ENCODE measurements around the gene ATL2.

ATL2 gene

DNA sequence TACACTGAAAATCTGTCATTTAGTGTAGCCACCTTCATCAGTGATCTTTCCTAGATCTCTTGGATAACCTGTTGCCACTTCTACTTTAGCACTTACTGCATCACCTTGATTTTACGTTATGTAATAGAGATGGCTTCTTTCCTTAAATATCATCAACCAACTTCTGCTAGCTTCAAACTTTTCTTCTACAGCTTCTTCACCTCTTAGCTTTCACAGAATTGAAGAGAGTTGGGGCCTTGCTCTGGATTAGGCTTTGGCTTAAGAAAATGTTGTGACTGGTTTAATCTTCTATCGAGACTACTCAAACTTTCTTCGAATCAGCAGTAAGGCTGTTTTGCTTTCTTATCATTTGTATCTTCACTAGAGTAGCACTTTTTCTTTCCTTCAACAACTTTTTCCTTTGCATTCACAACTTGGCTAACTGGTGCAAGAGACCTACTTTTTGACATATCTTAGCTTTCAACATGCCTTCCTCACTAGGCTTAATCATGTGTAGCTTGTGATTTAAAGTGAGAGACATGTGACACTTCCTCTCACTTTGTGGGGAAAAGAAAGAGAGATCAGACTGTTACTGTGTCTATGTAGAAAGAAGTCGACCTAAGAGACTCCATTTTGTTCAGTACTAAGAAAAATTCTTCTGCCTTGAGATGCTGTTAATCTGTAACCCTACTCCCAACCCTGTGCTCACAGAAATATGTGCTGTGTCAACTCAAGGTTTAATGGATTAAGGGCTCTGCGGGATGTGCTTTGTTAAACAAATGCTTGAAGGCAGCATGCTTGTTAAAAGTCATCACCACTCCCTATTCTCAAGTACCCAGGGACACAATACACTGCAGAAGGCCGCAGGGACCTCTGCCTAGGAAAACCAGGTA is 99.6 kb downstream of the ATL2 start:
- Histone ChIP-seq H3K9ac (ENCODE audit: low read length) (no peak overlapping the region), H3K36me3 (ENCODE audit: insufficient read depth, low read length) (no peaks in the 10 kb centered on the region), H3K27me3 (ENCODE audit: insufficient read depth, low read length) (no peaks in the 10 kb centered on the region; the same call in 1 of the 2 replicates), H3K9me2 (ENCODE audit: low read depth, low read length) (no peaks in the 10 kb centered on the region), H3K4me3 (ENCODE audit: low read depth, low read length, poor library complexity, severe bottlenecking) (no peak overlapping the region), H3K27ac (ENCODE audit: low read depth, low read length, poor library complexity, severe bottlenecking) (no peak overlapping the region), H3K4me2 (ENCODE audit: low read length) (no peak overlapping the region), H2AFZ (ENCODE audit: low read length) (no peak overlapping the region), H3K9me3 (ENCODE audit: low read length) (no peaks in the 10 kb centered on the region), H3K79me2 (ENCODE audit: insufficient read depth, low read length) (no peaks in the 10 kb centered on the region), H3F3A (ENCODE audit: insufficient read depth, low read length) (no peaks in the 10 kb centered on the region), H4K20me1 (ENCODE audit: insufficient read depth, low read length) (no peaks in the 10 kb centered on the region), H3K4me1 (ENCODE audit: insufficient read depth, low read length, severe bottlenecking) (no peaks in the 10 kb centered on the region)
- TF ChIP-seq EZH2 (IDR thresholded peaks at IDR 0.05; ENCODE audit: borderline replicate concordance, low read length) (no peak), CTCF (IDR thresholded peaks at IDR 0.05; ENCODE audit: low read length) (no peak)

- Histone ChIP-seq H3K9me3 (ENCODE audit: low read length) (no peaks in the 10 kb centered on the region), H3K9me2 (ENCODE audit: low read depth, low read length) (no peaks in the 10 kb centered on the region), H3K27me3 (ENCODE audit: insufficient read depth, low read length) (no peaks in the 10 kb centered on the region; the same call in 1 of the 2 replicates), H3K79me2 (ENCODE audit: insufficient read depth, low read length) (no peaks in the 10 kb centered on the region), H3K36me3 (ENCODE audit: insufficient read depth, low read length) (no peaks in the 10 kb centered on the region), H4K20me1 (ENCODE audit: insufficient read depth, low read length) (no peaks in the 10 kb centered on the region), H3K4me3 (ENCODE audit: low read depth, low read length, poor library complexity, severe bottlenecking) (no peak overlapping the region), H3K27ac (ENCODE audit: low read depth, low read length, poor library complexity, severe bottlenecking) (no peak overlapping the region), H3K9ac (ENCODE audit: low read length) (no peak overlapping the region), H3K4me1 (ENCODE audit: insufficient read depth, low read length, severe bottlenecking) (no peaks in the 10 kb centered on the region), H3K4me2 (ENCODE audit: low read length) (no peak overlapping the region), H2AFZ (ENCODE audit: low read length) (no peak overlapping the region), H3F3A (ENCODE audit: insufficient read depth, low read length) (no peaks in the 10 kb centered on the region)
- TF ChIP-seq CTCF (IDR thresholded peaks at IDR 0.05; ENCODE audit: low read length) (peak; percentile 67), EZH2 (IDR thresholded peaks at IDR 0.05; ENCODE audit: borderline replicate concordance, low read length) (no peak)
Measured at GRCh38 chr2:38274286-38275276, 102.5 kb downstream of the ATL2 start.

- H2AFZ ChIP-seq (ENCODE audit: low read length) = no peak overlapping the region
- H3K27ac ChIP-seq (ENCODE audit: low read depth, low read length, poor library complexity, severe bottlenecking) = no peak overlapping the region
- H3K9me2 ChIP-seq (ENCODE audit: low read depth, low read length) = no peaks in the 10 kb centered on the region
- no peaks in the 10 kb centered on the region for H3F3A ChIP-seq (ENCODE audit: insufficient read depth, low read length)
- no peaks in the 10 kb centered on the region for H3K4me1 ChIP-seq (ENCODE audit: insufficient read depth, low read length, severe bottlenecking)
- H4K20me1 ChIP-seq (ENCODE audit: insufficient read depth, low read length) = no peaks in the 10 kb centered on the region
- H3K9ac ChIP-seq (ENCODE audit: low read length) = no peak overlapping the region
- H3K36me3 ChIP-seq (ENCODE audit: insufficient read depth, low read length) = no peaks in the 10 kb centered on the region; the same call in 1 of the 2 replicates
- no peaks in the 10 kb centered on the region for H3K79me2 ChIP-seq (ENCODE audit: insufficient read depth, low read length)
- no peak overlapping the region for H3K4me3 ChIP-seq (ENCODE audit: low read depth, low read length, poor library complexity, severe bottlenecking)
- H3K4me2 ChIP-seq (ENCODE audit: low read length) = no peak overlapping the region
- TF ChIP-seq CTCF (IDR thresholded peaks at IDR 0.05; ENCODE audit: low read length) (no peak), EZH2 (IDR thresholded peaks at IDR 0.05; ENCODE audit: borderline replicate concordance, low read length) (no peak)
- H3K9me3 ChIP-seq (ENCODE audit: low read length) = no peaks in the 10 kb centered on the region
- no peaks in the 10 kb centered on the region for H3K27me3 ChIP-seq (ENCODE audit: insufficient read depth, low read length)
Measured at GRCh38 chr2:38271697-38272096, 105.4 kb downstream of the ATL2 start.
